ENCODE results near the gene L3MBTL4. TPM values are rescaled to one million over a fixed set of nuclear protein-coding genes. Genes with fewer than 3 reads are reported as not detected.
A peak's percentile ranks its signal among the peaks of the same experiment; 100 is the strongest.
"Not testable (repeated sequence)": the region's sequence is repeated elsewhere in the genome, so short reads cannot be mapped to it uniquely, and the experiment has no call there.

L3MBTL4 gene
- polyA plus RNA-seq, 3 donors: 4.6 to 7.3 (median 6.3) TPM

GRCh38 chr18:6220129-6220528, 194.6 kb downstream of the L3MBTL4 start:
- DNase-seq (ENCODE audit: extremely low read depth in 1 of 11, low read depth in 9 of 11, low spot score in 4 of 11): no peak

DNA sequence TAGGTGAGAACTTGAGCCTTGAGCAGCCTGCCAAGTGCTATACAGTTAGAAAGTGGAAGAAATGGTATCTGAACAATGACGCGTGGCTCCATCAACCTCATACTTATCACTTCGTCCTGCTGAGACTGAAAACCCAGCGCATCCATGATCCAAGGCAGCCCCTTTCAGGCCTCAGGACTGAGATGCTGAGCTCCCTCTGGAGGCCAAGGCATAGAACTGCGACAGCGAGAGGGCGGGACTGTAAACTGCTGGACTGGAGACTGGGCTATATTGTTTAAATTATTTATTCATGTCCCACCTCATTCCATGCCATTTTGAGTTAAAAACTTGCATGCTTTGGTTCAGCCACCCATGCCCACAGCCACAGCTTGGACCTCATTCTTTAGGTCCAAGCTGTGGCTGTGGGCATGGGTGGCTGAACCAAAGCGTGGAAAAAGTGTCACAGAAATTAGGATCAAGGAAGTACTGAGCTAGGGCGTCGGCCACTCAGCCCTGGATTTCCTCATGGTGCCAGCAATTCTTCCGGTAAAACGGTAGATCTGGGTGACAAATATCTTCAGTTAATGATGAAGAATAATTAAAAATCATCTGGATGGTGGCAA, 195.5 kb downstream of the L3MBTL4 start:
- DNase-seq (ENCODE audit: extremely low read depth in 1 of 11, low read depth in 9 of 11, low spot score in 4 of 11): peak; percentile 22 to 41 (median 32)

- no peak for DNase-seq (ENCODE audit: extremely low read depth in 1 of 11, low read depth in 9 of 11, low spot score in 4 of 11)
Observed at GRCh38 chr18:6215888-6216287, 198.8 kb downstream of the L3MBTL4 start.

- no peak for DNase-seq (ENCODE audit: extremely low read depth in 1 of 11, low read depth in 9 of 11, low spot score in 4 of 11)
Observed at GRCh38 chr18:6211174-6211504, 203.6 kb downstream of the L3MBTL4 start.

DNA sequence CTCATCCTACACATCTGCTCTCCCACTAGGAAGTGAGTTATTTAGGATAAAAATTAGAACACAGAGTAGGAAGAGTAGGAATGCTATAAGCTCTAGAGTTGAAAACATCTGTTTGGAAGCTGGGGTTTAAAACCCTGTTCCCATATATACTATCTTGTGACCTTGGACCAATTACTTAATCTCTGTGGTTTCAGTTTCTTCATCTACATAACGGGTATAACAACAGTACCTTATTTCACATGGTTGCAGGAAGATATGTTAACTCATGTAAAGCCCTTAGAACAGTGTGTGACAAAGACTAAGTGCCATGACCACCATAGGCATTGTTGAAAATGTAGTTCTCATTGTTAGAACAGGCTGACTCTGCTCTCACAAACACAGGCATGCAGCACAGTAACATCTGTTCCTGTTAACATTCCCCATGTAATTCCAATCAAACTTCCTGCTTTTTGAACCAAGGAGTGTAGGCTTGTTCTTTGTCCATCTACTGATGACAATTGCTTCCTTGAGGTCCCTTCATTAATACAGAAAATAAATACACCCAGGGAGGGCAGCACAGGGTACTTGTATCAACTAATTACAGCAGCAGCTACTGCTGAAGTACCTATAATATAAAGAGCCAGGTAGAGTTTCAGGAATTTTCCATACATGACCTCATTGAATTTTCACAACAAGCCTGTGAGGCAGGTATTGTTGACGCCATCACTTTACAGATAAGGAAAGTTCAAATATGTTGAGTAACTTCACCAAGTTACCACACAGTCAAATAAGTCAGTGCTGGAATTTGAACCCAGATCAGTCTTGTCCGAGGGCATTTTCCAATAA, 204.2 kb downstream of the L3MBTL4 start:
- DNase-seq (ENCODE audit: extremely low read depth in 1 of 11, low read depth in 9 of 11, low spot score in 4 of 11): no peak

GRCh38 chr18:6207941-6208340, 206.8 kb downstream of the L3MBTL4 start:
- no peak for DNase-seq (ENCODE audit: extremely low read depth in 1 of 11, low read depth in 9 of 11, low spot score in 4 of 11)

GRCh38 chr18:6207116-6207515, 207.6 kb downstream of the L3MBTL4 start:
- no peak for DNase-seq (ENCODE audit: extremely low read depth in 1 of 11, low read depth in 9 of 11, low spot score in 4 of 11)

GRCh38 chr18:6205706-6206105, 209.0 kb downstream of the L3MBTL4 start:
- no peak for DNase-seq (ENCODE audit: extremely low read depth in 1 of 11, low read depth in 9 of 11, low spot score in 4 of 11)

DNA sequence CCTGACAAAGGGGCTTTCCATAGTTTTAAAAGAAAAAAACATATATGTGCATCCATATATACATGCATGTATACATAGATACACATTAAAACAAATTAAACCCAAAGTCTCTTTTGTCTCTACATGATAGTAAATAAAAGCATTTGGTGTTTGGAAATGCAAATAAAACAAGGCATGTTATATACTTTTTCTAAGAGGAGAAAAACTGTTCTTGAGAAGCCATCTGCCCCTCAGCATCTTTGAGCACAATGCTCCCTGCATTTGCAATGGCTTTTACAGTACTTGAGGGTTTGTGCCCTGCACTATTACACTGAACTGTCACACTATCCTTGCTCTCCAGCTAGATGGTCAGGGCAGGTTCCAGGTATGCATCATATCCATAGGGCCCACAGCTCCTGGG, 210.2 kb downstream of the L3MBTL4 start:
- DNase-seq (ENCODE audit: extremely low read depth in 1 of 11, low read depth in 9 of 11, low spot score in 4 of 11): no peak

DNA sequence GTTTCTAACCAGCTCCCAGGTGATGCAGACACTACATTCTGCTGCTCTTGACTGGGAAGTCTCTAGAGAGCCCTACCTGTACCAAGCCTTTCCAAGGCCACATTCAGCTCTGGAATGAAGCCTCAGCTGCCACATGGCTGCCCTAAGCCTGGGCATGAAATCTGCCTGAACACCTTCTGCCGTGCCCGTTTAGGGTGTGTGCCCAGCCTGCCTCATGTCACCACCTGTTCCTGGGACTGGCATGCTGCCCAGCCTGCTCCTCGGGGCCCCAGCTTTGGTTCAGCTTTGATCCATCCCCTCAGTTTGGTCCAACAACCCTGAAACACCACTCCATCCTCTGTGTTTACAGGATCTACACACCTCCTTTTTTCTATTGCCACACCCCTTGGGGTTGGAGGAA, 210.9 kb downstream of the L3MBTL4 start:
- DNase-seq (ENCODE audit: extremely low read depth in 1 of 11, low read depth in 9 of 11, low spot score in 4 of 11): no peak

DNA sequence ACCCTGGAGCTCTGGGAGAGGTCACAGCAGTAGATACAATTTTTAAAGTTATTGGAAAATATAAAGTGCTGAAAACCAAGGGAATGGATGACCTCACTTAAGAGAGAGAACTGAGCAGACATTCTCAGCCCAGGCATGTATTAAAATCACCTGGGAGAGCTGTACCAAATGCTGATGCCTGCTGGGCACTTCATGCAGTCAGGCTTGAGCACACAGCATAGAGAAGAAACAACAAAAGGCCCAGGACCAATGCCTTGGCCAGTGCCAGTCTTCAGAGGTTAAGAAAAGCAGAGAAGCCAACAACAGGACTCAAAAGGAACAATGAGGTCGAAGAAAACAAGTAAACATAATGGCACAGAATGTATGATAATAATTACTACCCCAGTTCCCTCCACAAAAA, 211.8 kb downstream of the L3MBTL4 start:
- DNase-seq (ENCODE audit: extremely low read depth in 1 of 11, low read depth in 9 of 11, low spot score in 4 of 11): no peak

- DNase-seq (ENCODE audit: extremely low read depth in 1 of 11, low read depth in 9 of 11, low spot score in 4 of 11): no peak
Observed at GRCh38 chr18:6200204-6200774, 214.4 kb downstream of the L3MBTL4 start.

GRCh38 chr18:6199777-6200176, 214.9 kb downstream of the L3MBTL4 start:
- no peak for DNase-seq (ENCODE audit: extremely low read depth in 1 of 11, low read depth in 9 of 11, low spot score in 4 of 11)

DNA sequence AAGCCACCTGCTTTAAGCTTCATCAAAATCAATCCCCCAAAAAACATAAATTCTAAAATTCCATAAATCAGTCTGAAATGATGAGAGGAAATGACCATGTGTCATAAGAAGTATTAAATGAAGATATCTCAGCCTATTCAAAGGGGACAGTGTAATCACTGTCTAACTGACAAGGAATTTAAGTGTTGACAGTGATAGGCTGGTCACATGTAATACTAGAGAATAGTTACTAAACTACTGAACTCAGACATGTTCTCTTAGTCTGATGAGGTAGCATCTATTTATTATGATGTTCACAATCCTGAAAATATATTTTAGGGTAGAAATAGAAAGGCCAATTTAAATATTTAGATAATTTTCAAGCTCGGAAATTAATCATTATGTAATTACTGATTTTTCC, 216.1 kb downstream of the L3MBTL4 start:
- no peak for DNase-seq (ENCODE audit: extremely low read depth in 1 of 11, low read depth in 9 of 11, low spot score in 4 of 11)

GRCh38 chr18:6194640-6195039, 220.1 kb downstream of the L3MBTL4 start:
- no peak for DNase-seq (ENCODE audit: extremely low read depth in 1 of 11, low read depth in 9 of 11, low spot score in 4 of 11)

DNA sequence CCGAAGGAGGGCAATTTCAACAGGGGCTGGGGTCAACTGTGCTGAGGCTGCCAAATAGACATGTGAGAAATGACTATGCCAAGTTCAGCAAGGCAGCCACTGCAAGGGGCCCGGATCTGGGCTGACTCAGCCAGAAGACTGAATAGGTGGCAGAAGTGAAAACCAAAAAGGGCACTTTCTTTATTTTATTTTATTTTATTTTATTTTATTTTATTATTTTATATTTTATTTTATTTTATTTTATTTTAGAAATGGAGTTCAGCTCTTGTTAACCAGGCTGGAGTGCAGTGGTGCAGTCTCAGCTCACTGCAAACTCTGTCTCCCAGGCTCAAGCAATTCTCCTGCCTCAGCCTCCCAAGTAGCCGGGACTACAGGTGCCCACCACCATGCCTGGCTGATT, 228.9 kb downstream of the L3MBTL4 start:
- not testable (repeated sequence) for DNase-seq (ENCODE audit: extremely low read depth in 1 of 11, low read depth in 9 of 11, low spot score in 4 of 11)

DNA sequence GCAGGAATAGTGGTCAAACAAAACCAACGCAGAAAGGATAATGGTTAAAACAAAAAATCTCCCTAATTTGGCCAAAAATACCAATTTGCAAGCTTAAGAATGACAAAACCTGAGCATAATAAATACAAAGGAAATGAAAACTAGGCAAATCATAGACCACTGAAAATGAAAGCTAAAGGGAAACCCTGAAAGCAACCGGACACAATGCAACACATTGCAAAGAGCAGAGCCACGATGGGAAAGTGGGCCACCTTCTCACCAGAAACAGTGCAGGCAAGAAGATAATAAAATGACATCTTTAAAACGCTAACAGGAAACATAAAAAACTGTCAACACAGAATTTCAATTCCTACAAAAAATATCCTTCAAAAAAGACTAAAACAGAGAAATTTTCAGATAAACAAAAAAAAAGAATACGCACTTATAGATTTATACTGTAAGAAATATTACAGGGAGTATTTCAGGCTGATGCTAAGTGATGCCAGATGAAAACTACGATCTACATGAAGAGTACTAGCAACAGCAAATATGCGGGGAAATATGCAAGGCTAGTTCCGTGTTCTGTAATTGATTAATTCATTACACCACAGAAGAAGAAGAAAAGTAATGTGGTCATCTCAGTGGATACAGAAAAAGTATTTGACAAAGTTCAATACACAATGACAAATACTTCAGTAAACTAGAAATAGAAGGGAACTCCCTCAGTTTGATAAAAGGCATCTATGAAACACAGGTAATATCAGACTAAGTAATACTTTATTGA, 239.5 kb downstream of the L3MBTL4 start:
- no peak for DNase-seq (ENCODE audit: extremely low read depth in 1 of 11, low read depth in 9 of 11, low spot score in 4 of 11)

DNA sequence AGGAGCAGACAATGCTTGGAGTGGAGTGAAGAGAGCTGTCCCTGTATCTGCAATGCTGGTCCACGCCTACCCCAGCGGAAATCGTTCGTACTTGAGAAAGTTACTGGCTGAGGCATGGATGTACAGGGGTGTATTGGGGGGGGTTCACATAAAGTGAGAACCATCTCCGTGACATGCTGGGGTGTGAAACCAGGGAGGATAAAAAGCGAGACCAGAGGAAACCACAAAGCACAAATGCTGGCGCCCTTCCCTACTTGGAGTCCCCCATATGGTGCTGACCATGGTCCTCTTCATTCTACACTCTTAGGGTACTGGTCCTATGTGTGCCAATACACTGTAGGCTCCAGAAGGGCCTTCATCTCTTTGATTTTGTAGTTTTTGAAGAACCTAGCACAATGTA, 244.1 kb downstream of the L3MBTL4 start:
- DNase-seq (ENCODE audit: extremely low read depth in 1 of 11, low read depth in 9 of 11, low spot score in 4 of 11): no peak

GRCh38 chr18:6161549-6161948, 253.2 kb downstream of the L3MBTL4 start:
- no peak for DNase-seq (ENCODE audit: extremely low read depth in 1 of 11, low read depth in 9 of 11, low spot score in 4 of 11)

DNA sequence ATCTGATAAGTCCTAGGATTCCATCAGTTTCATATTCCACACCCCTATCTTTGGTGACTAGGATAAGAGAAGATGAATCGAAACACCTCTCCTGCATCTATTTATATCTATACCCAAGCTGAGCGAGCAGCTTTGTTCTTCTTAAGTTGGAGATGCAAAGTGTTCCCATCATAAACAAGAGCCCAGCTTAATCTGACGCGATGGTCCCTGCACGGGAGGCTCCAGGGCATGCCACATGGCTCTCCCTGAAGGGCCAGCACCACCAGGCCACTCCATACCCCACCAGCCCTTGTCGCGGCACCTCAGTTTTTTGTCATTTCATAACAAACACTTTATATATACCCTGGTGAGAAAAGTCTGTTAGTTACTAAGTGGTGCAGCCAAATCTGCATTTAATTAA, 255.3 kb downstream of the L3MBTL4 start:
- DNase-seq (ENCODE audit: extremely low read depth in 1 of 11, low read depth in 9 of 11, low spot score in 4 of 11): no peak

All from renal cortex interstitium (tissue), 11 donors.